ENCODE data around the gene RIN3. TPM values are rescaled to one million over a fixed set of nuclear protein-coding genes. Genes with fewer than 3 reads are reported as not detected.

Gene RIN3
- total RNA-seq, 3 donors from 2014 or later (not counting 1 experiment from before 2014, with no cell fraction given) = 248 to 289 (median 282) TPM

DNA sequence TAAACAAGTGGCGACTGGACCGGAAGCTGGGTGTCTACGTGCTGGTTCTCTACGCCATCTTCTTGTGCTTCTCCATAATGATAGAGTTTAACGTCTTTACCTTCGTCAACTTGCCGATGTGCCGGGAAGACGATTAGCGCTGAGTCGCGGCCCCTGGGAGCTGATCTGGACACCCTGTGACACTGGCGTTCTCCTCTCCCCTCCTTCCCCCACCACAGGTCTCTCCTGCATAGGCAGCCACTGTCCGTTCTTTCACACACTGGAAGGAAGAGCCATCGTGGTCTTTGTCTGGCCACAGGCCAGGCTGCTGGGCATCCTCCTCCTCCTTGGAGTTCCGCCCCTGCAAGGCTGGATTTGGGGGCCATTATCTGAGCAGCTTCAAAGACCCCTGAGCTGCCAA lies 20.1 kb upstream of the RIN3 start:
- no peak overlapping the region for H3K27ac ChIP-seq (ENCODE audit: low read length)
- TF ChIP-seq, protein P1, sequence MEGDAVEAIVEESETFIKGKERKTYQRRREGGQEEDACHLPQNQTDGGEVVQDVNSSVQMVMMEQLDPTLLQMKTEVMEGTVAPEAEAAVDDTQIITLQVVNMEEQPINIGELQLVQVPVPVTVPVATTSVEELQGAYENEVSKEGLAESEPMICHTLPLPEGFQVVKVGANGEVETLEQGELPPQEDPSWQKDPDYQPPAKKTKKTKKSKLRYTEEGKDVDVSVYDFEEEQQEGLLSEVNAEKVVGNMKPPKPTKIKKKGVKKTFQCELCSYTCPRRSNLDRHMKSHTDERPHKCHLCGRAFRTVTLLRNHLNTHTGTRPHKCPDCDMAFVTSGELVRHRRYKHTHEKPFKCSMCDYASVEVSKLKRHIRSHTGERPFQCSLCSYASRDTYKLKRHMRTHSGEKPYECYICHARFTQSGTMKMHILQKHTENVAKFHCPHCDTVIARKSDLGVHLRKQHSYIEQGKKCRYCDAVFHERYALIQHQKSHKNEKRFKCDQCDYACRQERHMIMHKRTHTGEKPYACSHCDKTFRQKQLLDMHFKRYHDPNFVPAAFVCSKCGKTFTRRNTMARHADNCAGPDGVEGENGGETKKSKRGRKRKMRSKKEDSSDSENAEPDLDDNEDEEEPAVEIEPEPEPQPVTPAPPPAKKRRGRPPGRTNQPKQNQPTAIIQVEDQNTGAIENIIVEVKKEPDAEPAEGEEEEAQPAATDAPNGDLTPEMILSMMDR (IDR thresholded peaks at IDR 0.05) = no peak
- intact Hi-C loops (cut with micrococcal nuclease) = no loop called here
- H3K27ac Mint-ChIP-seq = no peak overlapping the region
- no peaks in the 10 kb centered on the region for H3K9me3 ChIP-seq (ENCODE audit: control insufficient read depth, insufficient read depth, low read length)
- DNase-seq (no peak), ATAC-seq (no peak)
- peaks cover 11% of the 10 kb centered on the region for H3K4me1 ChIP-seq (ENCODE audit: control insufficient read depth, insufficient read depth, low read length)
- H3K27me3 Mint-ChIP-seq (ENCODE audit: low read depth in 2 of 2) = peaks cover 0 to 2% of the 10 kb centered on the region in 2 donors
- H3K4me3 ChIP-seq (ENCODE audit: low read length) = no peak overlapping the region
- H3K27me3 ChIP-seq (ENCODE audit: control insufficient read depth, insufficient read depth, low read length) = no peaks in the 10 kb centered on the region
- H3K36me3 Mint-ChIP-seq = no peaks in the 10 kb centered on the region
- peaks cover 18 to 22% of the 10 kb centered on the region in 2 donors for H3K4me1 Mint-ChIP-seq
- WGBS (ENCODE audit: insufficient coverage) = 93% methylated on average over 16 of the region's 16 CpGs
- H3K4me3 Mint-ChIP-seq = no peak overlapping the region
- no peaks in the 10 kb centered on the region for H3K36me3 ChIP-seq (ENCODE audit: control insufficient read depth, insufficient read depth, low read length)
- H3K9me3 Mint-ChIP-seq = no peaks in the 10 kb centered on the region

DNA sequence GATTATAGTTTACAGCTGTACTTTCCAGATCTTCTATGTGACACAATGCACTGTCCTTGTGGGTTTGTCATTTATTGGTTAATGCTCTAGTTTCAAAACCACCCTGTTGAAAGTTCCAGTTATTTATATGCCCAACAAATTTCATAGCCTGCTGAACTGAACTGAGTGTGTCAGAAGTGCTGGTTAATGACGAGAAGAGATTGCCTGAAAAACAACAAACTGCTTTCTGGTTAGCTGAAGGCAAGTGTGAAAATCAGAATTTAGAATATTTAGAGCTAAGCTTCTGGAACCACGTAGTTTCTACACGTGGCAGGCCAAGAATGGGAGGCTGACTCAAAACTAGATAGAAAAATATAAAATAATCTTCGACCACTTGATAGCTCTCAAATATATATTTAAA lies 19.1 kb upstream of the RIN3 start:
- TF ChIP-seq, protein P1 (IDR thresholded peaks at IDR 0.05) = no peak
- ATAC-seq = no peak
- H3K27me3 Mint-ChIP-seq (ENCODE audit: low read depth in 2 of 2) = no peaks in the 10 kb centered on the region
- WGBS (ENCODE audit: insufficient coverage) = 78% methylated on average over 1 of the region's 4 CpGs
- Histone ChIP-seq H3K27ac (ENCODE audit: low read length) (no peak overlapping the region), H3K36me3 (ENCODE audit: control insufficient read depth, insufficient read depth, low read length) (no peaks in the 10 kb centered on the region), H3K4me1 (ENCODE audit: control insufficient read depth, insufficient read depth, low read length) (peaks cover 11% of the 10 kb centered on the region), H3K27me3 (ENCODE audit: control insufficient read depth, insufficient read depth, low read length) (no peaks in the 10 kb centered on the region), H3K4me3 (ENCODE audit: low read length) (no peak overlapping the region), H3K9me3 (ENCODE audit: control insufficient read depth, insufficient read depth, low read length) (no peaks in the 10 kb centered on the region)
- H3K36me3 Mint-ChIP-seq = no peaks in the 10 kb centered on the region
- no peak for DNase-seq
- intact Hi-C loops (cut with micrococcal nuclease) = no loop called here
- H3K9me3 Mint-ChIP-seq = no peaks in the 10 kb centered on the region
- H3K27ac Mint-ChIP-seq = peak overlapping the region in 1 of 2 donors; percentile 35
- H3K4me3 Mint-ChIP-seq = no peak overlapping the region
- H3K4me1 Mint-ChIP-seq = peaks cover 18 to 22% of the 10 kb centered on the region in 2 donors

DNA sequence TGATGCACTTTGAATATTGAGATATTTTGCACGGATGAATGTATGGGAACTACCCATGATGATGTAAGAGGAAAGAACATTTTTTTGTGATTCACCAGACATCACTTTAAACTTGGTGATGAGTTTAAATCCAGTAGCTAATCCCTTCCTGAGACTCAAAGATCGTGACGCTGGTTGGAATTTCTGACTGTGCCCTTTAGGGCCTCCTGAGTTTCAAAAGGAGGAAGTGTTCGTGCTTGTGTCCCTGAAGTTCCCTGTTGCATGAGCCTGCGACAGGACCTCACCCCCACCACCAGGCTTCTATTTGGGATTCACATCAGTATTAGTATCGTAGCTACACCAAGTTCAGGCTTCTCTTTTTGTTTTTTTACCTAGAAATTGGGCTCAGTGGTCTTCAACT lies 18.6 kb upstream of the RIN3 start:
- Histone ChIP-seq H3K27ac (ENCODE audit: low read length) (no peak overlapping the region), H3K36me3 (ENCODE audit: control insufficient read depth, insufficient read depth, low read length) (no peaks in the 10 kb centered on the region), H3K9me3 (ENCODE audit: control insufficient read depth, insufficient read depth, low read length) (no peaks in the 10 kb centered on the region), H3K4me3 (ENCODE audit: low read length) (no peak overlapping the region), H3K4me1 (ENCODE audit: control insufficient read depth, insufficient read depth, low read length) (peaks cover 11% of the 10 kb centered on the region), H3K27me3 (ENCODE audit: control insufficient read depth, insufficient read depth, low read length) (no peaks in the 10 kb centered on the region)
- H3K9me3 Mint-ChIP-seq = no peaks in the 10 kb centered on the region
- WGBS (ENCODE audit: insufficient coverage) = 69% methylated on average over 6 of the region's 6 CpGs
- ATAC-seq (no peak), DNase-seq (no peak)
- no peaks in the 10 kb centered on the region for H3K36me3 Mint-ChIP-seq
- H3K4me3 Mint-ChIP-seq = no peak overlapping the region
- H3K27me3 Mint-ChIP-seq (ENCODE audit: low read depth in 2 of 2) = no peaks in the 10 kb centered on the region
- H3K4me1 Mint-ChIP-seq = peaks cover 17 to 18% of the 10 kb centered on the region in 2 donors
- TF ChIP-seq, protein P1 (IDR thresholded peaks at IDR 0.05) = no peak
- H3K27ac Mint-ChIP-seq = no peak overlapping the region
- intact Hi-C loops (cut with micrococcal nuclease) = no loop called here

DNA sequence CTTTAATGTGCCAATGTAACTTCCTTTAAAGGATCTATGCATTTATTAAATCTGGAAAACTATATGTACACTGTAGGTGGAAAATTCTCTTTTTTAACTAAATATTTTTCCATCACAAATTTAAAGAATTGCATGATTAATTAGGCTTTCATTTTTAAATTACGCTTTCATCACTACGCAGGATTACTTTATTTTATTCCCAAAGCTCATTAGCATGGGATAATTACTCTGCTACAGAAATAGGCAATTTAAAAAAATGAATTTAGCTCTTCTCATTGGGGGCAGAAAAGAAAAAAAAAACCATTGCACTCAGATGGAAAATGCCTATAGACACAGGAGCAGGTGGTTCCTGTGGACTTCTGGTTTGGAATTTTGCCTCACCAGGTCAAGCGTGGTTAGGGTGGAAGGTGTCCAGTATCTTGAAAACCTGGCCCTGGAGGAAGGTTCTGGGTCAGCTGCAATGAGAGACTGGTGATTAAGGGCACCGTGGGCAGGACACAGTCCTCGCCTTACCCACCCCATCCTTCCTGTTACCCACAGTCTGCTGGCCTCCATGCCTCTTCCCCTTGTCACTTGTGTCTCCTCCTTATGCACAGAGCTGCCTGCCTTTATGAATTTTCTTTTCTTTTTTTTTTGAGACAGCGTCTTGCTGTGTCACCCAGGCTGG lies 17.3 kb upstream of the RIN3 start:
- Mint-ChIP-seq H3K4me1 (peaks cover 16 to 18% of the 10 kb centered on the region in 2 donors), H3K27me3 (ENCODE audit: low read depth in 2 of 2) (no peaks in the 10 kb centered on the region), H3K36me3 (no peaks in the 10 kb centered on the region), H3K9me3 (no peaks in the 10 kb centered on the region), H3K4me3 (peak overlapping the region; percentile 53), H3K27ac (peak overlapping the region in 1 of 2 donors; percentile 46)
- TF ChIP-seq, protein P1 (IDR thresholded peaks at IDR 0.05) = no peak
- DNase-seq (no peak), ATAC-seq (peak; percentile 47 to 77 (median 52))
- Histone ChIP-seq H3K9me3 (ENCODE audit: control insufficient read depth, insufficient read depth, low read length) (no peaks in the 10 kb centered on the region), H3K27me3 (ENCODE audit: control insufficient read depth, insufficient read depth, low read length) (no peaks in the 10 kb centered on the region), H3K27ac (ENCODE audit: low read length) (no peak overlapping the region), H3K36me3 (ENCODE audit: control insufficient read depth, insufficient read depth, low read length) (no peaks in the 10 kb centered on the region), H3K4me1 (ENCODE audit: control insufficient read depth, insufficient read depth, low read length) (peaks cover 11% of the 10 kb centered on the region), H3K4me3 (ENCODE audit: low read length) (no peak overlapping the region)
- intact Hi-C loops (cut with micrococcal nuclease) = no loop called here
- 27% methylated on average over 4 of the region's 6 CpGs for WGBS (ENCODE audit: insufficient coverage)
